ENCODE results near the gene NCAM1. TPM values are rescaled to one million over a fixed set of nuclear protein-coding genes. Genes with fewer than 3 reads are reported as not detected.

The NCAM1 gene
- total RNA-seq, 2 experiments from 2014 or later: not detected

- CTCF ChIA-PET: no interaction called here
- Mint-ChIP-seq H3K4me1 (ENCODE audit: low read depth) (no peaks in the 10 kb centered on the region), H3K4me3 (no peak overlapping the region), H3K36me3 (ENCODE audit: low read depth) (no peaks in the 10 kb centered on the region), H3K27ac (no peak overlapping the region), H3K27me3 (ENCODE audit: low read depth) (peaks cover 8% of the 10 kb centered on the region), H3K9me3 (no peaks in the 10 kb centered on the region)
- intact Hi-C loops (cut with micrococcal nuclease): no loop called here
- DNase-seq: no peak
These were observed 234.5 kb downstream of the NCAM1 start for GRCh38 chr11:113195728-113196127.

GRCh38 chr11:113197446-113197845, 236.2 kb downstream of the NCAM1 start:
- intact Hi-C loops (cut with micrococcal nuclease): no loop called here
- CTCF ChIA-PET: no interaction called here
- H3K9me3 Mint-ChIP-seq: no peaks in the 10 kb centered on the region
- H3K36me3 Mint-ChIP-seq (ENCODE audit: low read depth): no peaks in the 10 kb centered on the region
- no peak overlapping the region for H3K27ac Mint-ChIP-seq
- no peaks in the 10 kb centered on the region for H3K4me1 Mint-ChIP-seq (ENCODE audit: low read depth)
- DNase-seq: no peak
- peaks cover 10% of the 10 kb centered on the region for H3K27me3 Mint-ChIP-seq (ENCODE audit: low read depth)
- H3K4me3 Mint-ChIP-seq: no peak overlapping the region

GRCh38 chr11:113198972-113199661, 237.9 kb downstream of the NCAM1 start:
- Mint-ChIP-seq H3K27me3 (ENCODE audit: low read depth) (peaks cover 10% of the 10 kb centered on the region), H3K36me3 (ENCODE audit: low read depth) (no peaks in the 10 kb centered on the region), H3K4me1 (ENCODE audit: low read depth) (no peaks in the 10 kb centered on the region), H3K4me3 (no peak overlapping the region), H3K27ac (no peak overlapping the region), H3K9me3 (no peaks in the 10 kb centered on the region)
- intact Hi-C loops (cut with micrococcal nuclease): no loop called here
- no peak for DNase-seq
- CTCF ChIA-PET: no interaction called here

- no peak overlapping the region for H3K27ac Mint-ChIP-seq
- H3K36me3 Mint-ChIP-seq (ENCODE audit: low read depth): no peaks in the 10 kb centered on the region
- CTCF ChIA-PET: no interaction called here
- peaks cover 10% of the 10 kb centered on the region for H3K27me3 Mint-ChIP-seq (ENCODE audit: low read depth)
- H3K4me3 Mint-ChIP-seq: no peak overlapping the region
- DNase-seq: no peak
- H3K9me3 Mint-ChIP-seq: no peaks in the 10 kb centered on the region
- intact Hi-C loops (cut with micrococcal nuclease): no loop called here
- no peaks in the 10 kb centered on the region for H3K4me1 Mint-ChIP-seq (ENCODE audit: low read depth)
These were observed 238.6 kb downstream of the NCAM1 start for GRCh38 chr11:113199866-113200265.

GRCh38 chr11:113201054-113201818, 240.0 kb downstream of the NCAM1 start:
- H3K27ac Mint-ChIP-seq: no peak overlapping the region
- intact Hi-C loops (cut with micrococcal nuclease): no loop called here
- H3K4me1 Mint-ChIP-seq (ENCODE audit: low read depth): no peaks in the 10 kb centered on the region
- no peak for DNase-seq
- CTCF ChIA-PET: no interaction called here
- no peaks in the 10 kb centered on the region for H3K9me3 Mint-ChIP-seq
- no peaks in the 10 kb centered on the region for H3K36me3 Mint-ChIP-seq (ENCODE audit: low read depth)
- no peak overlapping the region for H3K4me3 Mint-ChIP-seq
- peaks cover 10% of the 10 kb centered on the region for H3K27me3 Mint-ChIP-seq (ENCODE audit: low read depth)

- Mint-ChIP-seq H3K27me3 (ENCODE audit: low read depth) (peaks cover 8% of the 10 kb centered on the region), H3K9me3 (no peaks in the 10 kb centered on the region), H3K27ac (no peak overlapping the region), H3K4me1 (ENCODE audit: low read depth) (no peaks in the 10 kb centered on the region), H3K36me3 (ENCODE audit: low read depth) (no peaks in the 10 kb centered on the region), H3K4me3 (no peak overlapping the region)
- CTCF ChIA-PET: no interaction called here
- DNase-seq: no peak
- intact Hi-C loops (cut with micrococcal nuclease): no loop called here
These were observed 241.2 kb downstream of the NCAM1 start for GRCh38 chr11:113202431-113202830.

GRCh38 chr11:113203141-113203753, 242.0 kb downstream of the NCAM1 start:
- no peak overlapping the region for H3K27ac Mint-ChIP-seq
- intact Hi-C loops (cut with micrococcal nuclease): no loop called here

GRCh38 chr11:113204280-113204679, 243.1 kb downstream of the NCAM1 start:
- intact Hi-C loops (cut with micrococcal nuclease): no loop called here
- Mint-ChIP-seq H3K27me3 (ENCODE audit: low read depth) (peaks cover 8% of the 10 kb centered on the region), H3K9me3 (no peaks in the 10 kb centered on the region), H3K36me3 (ENCODE audit: low read depth) (no peaks in the 10 kb centered on the region), H3K4me1 (ENCODE audit: low read depth) (no peaks in the 10 kb centered on the region), H3K27ac (no peak overlapping the region), H3K4me3 (no peak overlapping the region)
- no peak for DNase-seq
- CTCF ChIA-PET: no interaction called here

More at GRCh38 chr11:113203141-113203753, 242.0 kb downstream of the NCAM1 start:
- Mint-ChIP-seq H3K36me3 (ENCODE audit: low read depth) (no peaks in the 10 kb centered on the region), H3K27me3 (ENCODE audit: low read depth) (peaks cover 8% of the 10 kb centered on the region), H3K4me1 (ENCODE audit: low read depth) (no peaks in the 10 kb centered on the region), H3K9me3 (no peaks in the 10 kb centered on the region), H3K4me3 (no peak overlapping the region)
- no peak for DNase-seq
- CTCF ChIA-PET: no interaction called here

- CTCF ChIA-PET: no interaction called here
- Mint-ChIP-seq H3K36me3 (ENCODE audit: low read depth) (no peaks in the 10 kb centered on the region), H3K9me3 (no peaks in the 10 kb centered on the region), H3K27ac (no peak overlapping the region), H3K27me3 (ENCODE audit: low read depth) (peaks cover 14% of the 10 kb centered on the region), H3K4me3 (no peak overlapping the region), H3K4me1 (ENCODE audit: low read depth) (no peaks in the 10 kb centered on the region)
- no peak for DNase-seq
- intact Hi-C loops (cut with micrococcal nuclease): no loop called here
These were observed 252.3 kb downstream of the NCAM1 start for GRCh38 chr11:113213549-113213948.

GRCh38 chr11:113222241-113222640, 261.0 kb downstream of the NCAM1 start:
- CTCF ChIA-PET: no interaction called here
- no peak for DNase-seq

GRCh38 chr11:113234888-113235287, 273.7 kb downstream of the NCAM1 start:
- H3K9me3 Mint-ChIP-seq: no peaks in the 10 kb centered on the region
- intact Hi-C loops (cut with micrococcal nuclease): no loop called here
- no peaks in the 10 kb centered on the region for H3K36me3 Mint-ChIP-seq (ENCODE audit: low read depth)
- H3K4me1 Mint-ChIP-seq (ENCODE audit: low read depth): no peaks in the 10 kb centered on the region
- no peak overlapping the region for H3K4me3 Mint-ChIP-seq
- CTCF ChIA-PET: no interaction called here
- no peak for DNase-seq
- H3K27me3 Mint-ChIP-seq (ENCODE audit: low read depth): peaks cover 5% of the 10 kb centered on the region
- H3K27ac Mint-ChIP-seq: no peak overlapping the region

More at GRCh38 chr11:113222241-113222640, 261.0 kb downstream of the NCAM1 start:
- H3K4me3 Mint-ChIP-seq: no peak overlapping the region
- H3K27ac Mint-ChIP-seq: no peak overlapping the region
- intact Hi-C loops (cut with micrococcal nuclease): no loop called here
- peaks cover 6% of the 10 kb centered on the region for H3K9me3 Mint-ChIP-seq
- H3K27me3 Mint-ChIP-seq (ENCODE audit: low read depth): peaks cover 20% of the 10 kb centered on the region
- no peaks in the 10 kb centered on the region for H3K4me1 Mint-ChIP-seq (ENCODE audit: low read depth)
- no peaks in the 10 kb centered on the region for H3K36me3 Mint-ChIP-seq (ENCODE audit: low read depth)

GRCh38 chr11:113237261-113237660, 276.0 kb downstream of the NCAM1 start:
- H3K27ac Mint-ChIP-seq: no peak overlapping the region
- intact Hi-C loops (cut with micrococcal nuclease): no loop called here
- CTCF ChIA-PET: no interaction called here
- no peaks in the 10 kb centered on the region for H3K4me1 Mint-ChIP-seq (ENCODE audit: low read depth)
- H3K36me3 Mint-ChIP-seq (ENCODE audit: low read depth): no peaks in the 10 kb centered on the region
- no peaks in the 10 kb centered on the region for H3K9me3 Mint-ChIP-seq
- H3K27me3 Mint-ChIP-seq (ENCODE audit: low read depth): peaks cover 5% of the 10 kb centered on the region
- H3K4me3 Mint-ChIP-seq: no peak overlapping the region
- no peak for DNase-seq

GRCh38 chr11:113238721-113239120, 277.5 kb downstream of the NCAM1 start:
- intact Hi-C loops (cut with micrococcal nuclease): no loop called here
- DNase-seq: no peak
- H3K36me3 Mint-ChIP-seq (ENCODE audit: low read depth): no peaks in the 10 kb centered on the region
- peaks cover 3% of the 10 kb centered on the region for H3K4me1 Mint-ChIP-seq (ENCODE audit: low read depth)
- H3K27me3 Mint-ChIP-seq (ENCODE audit: low read depth): peaks cover 13% of the 10 kb centered on the region
- no peak overlapping the region for H3K27ac Mint-ChIP-seq
- no peak overlapping the region for H3K4me3 Mint-ChIP-seq
- CTCF ChIA-PET: no interaction called here
- no peaks in the 10 kb centered on the region for H3K9me3 Mint-ChIP-seq
